SK-N-SH (cell line): ENCODE data around the gene PIP4K2B. TPM values are rescaled to one million over a fixed set of nuclear protein-coding genes. Genes with fewer than 3 reads are reported as not detected.
A peak's percentile ranks its signal among the peaks of the same experiment; 100 is the strongest.

Source experiments
- CTCF ChIA-PET: fragments of 300-600, 350-600 bp; formaldehyde crosslinking; extraction: SDS; loops from one replicate; lab custom pipeline; 2021; lab: Yijun Ruan, JAX
- POLR2A ChIA-PET: fragments of 350-600 bp; sonication (Branson Sonifier 250); formaldehyde crosslinking; extraction: SDS; loops from one replicate; lab custom pipeline; 2020; ENCODE audit warnings: antibody characterized with exemption, inconsistent platforms; lab: Yijun Ruan, JAX
- DNase-seq: peaks from one replicate; pipeline ENCODE4 v3.0.0; 2012
- H2AFZ ChIP-seq: fragments of 200-600 bp; sonication (generic); 2 replicates; pipeline ENCODE4 v1.8.1; 2016; ENCODE audit warnings: antibody characterized with exemption, mild to moderate bottlenecking, low read depth
- H3F3A ChIP-seq: fragments of 200-600 bp; sonication (generic); replicated peaks from 2 replicates; pipeline ENCODE3; 2016; ENCODE audit warnings: antibody characterized with exemption, mild to moderate bottlenecking; ENCODE audit not compliant: insufficient read depth
- H3K27ac ChIP-seq, 2 experiments: fragments of 200-500 bp in 1 of 2; fragments of 200-600 bp in 1 of 2; sonication (Bioruptor generic) in 1 of 2; sonication (generic), shearing (Covaris generic) in 1 of 2; 2 replicates each; pipeline versions ENCODE4 v1.5.1 to v1.6.1; 2014 to 2016; ENCODE audit warnings: low read depth in 2 of 2, inconsistent platforms in 1 of 2, low read length in 1 of 2, mild to moderate bottlenecking in 1 of 2, mixed read lengths in 1 of 2
- H3K27me3 ChIP-seq: fragments of 200-600 bp; sonication (generic), shearing (Covaris generic); 2 replicates; pipeline ENCODE4 v1.6.1; 2016; ENCODE audit warnings: mixed run types; ENCODE audit not compliant: insufficient read depth
- H3K36me3 ChIP-seq, 2 experiments: fragments of 200-500 bp in 1 of 2; fragments of 200-600 bp in 1 of 2; sonication (Bioruptor generic) in 1 of 2; sonication (generic) in 1 of 2; replicated peaks in 1 of 2; 2 replicates each; pipeline versions ENCODE3 to v1.5.1; 2014 to 2016; ENCODE audit warnings: low read length in 1 of 2, mild to moderate bottlenecking in 1 of 2; ENCODE audit not compliant: insufficient read depth in 2 of 2, control insufficient read depth in 1 of 2
- H3K4me1 ChIP-seq, 2 experiments: fragments of 200-500 bp in 1 of 2; fragments of 200-600 bp in 1 of 2; sonication (Bioruptor generic) in 1 of 2; sonication (generic), shearing (Covaris generic) in 1 of 2; 2 replicates each; pipeline versions ENCODE4 v1.5.1 to v1.6.1; 2014 to 2016; ENCODE audit warnings: low read depth in 1 of 2, low read length in 1 of 2, mixed run types in 1 of 2; ENCODE audit not compliant: insufficient read depth in 2 of 2, control insufficient read depth in 1 of 2
- H3K4me2 ChIP-seq: fragments of 200-600 bp; sonication (generic), shearing (Covaris generic); 2 replicates; pipeline ENCODE4 v1.6.1; 2017; ENCODE audit warnings: mixed run types
- H3K4me3 ChIP-seq, 2 experiments: fragments of 200-500 bp in 1 of 2; fragments of 200-600 bp in 1 of 2; sonication (Bioruptor generic) in 1 of 2; sonication (generic), shearing (Covaris generic) in 1 of 2; 2 replicates each; pipeline versions ENCODE4 v1.5.1 to v1.8.1; 2014 to 2016; ENCODE audit warnings: low read depth in 2 of 2, inconsistent platforms in 1 of 2, low read length in 1 of 2, mild to moderate bottlenecking in 1 of 2, mixed read lengths in 1 of 2, moderate library complexity in 1 of 2
- H3K79me2 ChIP-seq: fragments of 200-600 bp; sonication (generic); 2 replicates; pipeline ENCODE4 v1.8.1; 2017; ENCODE audit warnings: mild to moderate bottlenecking; ENCODE audit not compliant: insufficient read depth
- H3K9ac ChIP-seq: fragments of 200-600 bp; sonication (generic); 2 replicates; pipeline ENCODE4 v1.6.1; 2017; ENCODE audit warnings: mixed run types
- H3K9me2 ChIP-seq: fragments of 200-600 bp; sonication (generic); 2 replicates; pipeline ENCODE4 v1.6.1; 2017; ENCODE audit warnings: mixed run types
- H3K9me3 ChIP-seq: fragments of 200-600 bp; sonication (generic); 2 replicates; pipeline ENCODE4 v1.6.1; 2017; ENCODE audit warnings: mixed run types, mild to moderate bottlenecking, moderate library complexity
- H4K20me1 ChIP-seq: fragments of 200-600 bp; sonication (generic); 2 replicates; pipeline ENCODE4 v1.6.1; 2017; ENCODE audit warnings: mild to moderate bottlenecking, mixed run types; ENCODE audit not compliant: insufficient read depth
- CHD2 ChIP-seq: fragments of 150-350 bp; IDR thresholded peaks from 2 replicates; pipeline ENCODE4 v1.6.1; 2018; ENCODE audit warnings: low read length; ENCODE audit not compliant: partially characterized antibody
- ELF1 ChIP-seq: IDR thresholded peaks from 2 replicates; pipeline ENCODE4 v1.4.0; 2012
- EP300 ChIP-seq, 2 experiments: IDR thresholded peaks; 2 replicates each; pipeline versions ENCODE4 v1.4.0 to v1.6.1; 2012; ENCODE audit warnings: borderline replicate concordance in 1 of 2, low read depth in 1 of 2, low read length in 1 of 2
- FOSL2 ChIP-seq: IDR thresholded peaks from 2 replicates; pipeline ENCODE4 v1.4.0; 2012; ENCODE audit warnings: low read depth, mild to moderate bottlenecking, moderate library complexity, borderline replicate concordance
- FOXJ3 ChIP-seq: sonication (generic); formaldehyde crosslinking; IDR thresholded peaks from 2 replicates; pipeline ENCODE4 v1.5.1; 2020; ENCODE audit warnings: mild to moderate bottlenecking, missing genetic modification reagents
- GABPA ChIP-seq: IDR thresholded peaks from 2 replicates; pipeline ENCODE4 v1.4.0; 2012; ENCODE audit warnings: low read depth, mild to moderate bottlenecking
- GATA2 ChIP-seq: sonication (generic); formaldehyde crosslinking; IDR thresholded peaks from 2 replicates; pipeline ENCODE4 v1.5.0; 2020; ENCODE audit warnings: mild to moderate bottlenecking, missing genetic modification reagents
- MEF2A ChIP-seq: IDR thresholded peaks from 2 replicates; pipeline ENCODE4 v1.4.0; 2012; ENCODE audit warnings: low read depth, borderline replicate concordance
- MXI1 ChIP-seq: IDR thresholded peaks from 2 replicates; pipeline ENCODE4 v1.6.1; 2012; ENCODE audit warnings: mild to moderate bottlenecking, low read depth, low read length, improper control_type of control experiment
- NFIC ChIP-seq: IDR thresholded peaks from 2 replicates; pipeline ENCODE4 v1.4.0; 2012; ENCODE audit warnings: borderline replicate concordance
- NRF1 ChIP-seq: IDR thresholded peaks from 2 replicates; pipeline ENCODE4 v1.6.1; 2012; ENCODE audit warnings: low read depth, mild to moderate bottlenecking, low read length
- PBX3 ChIP-seq: IDR thresholded peaks from 2 replicates; pipeline ENCODE4; 2012
- POLR2AphosphoS5 ChIP-seq: IDR thresholded peaks from 2 replicates; pipeline ENCODE4 v1.6.1; 2012; ENCODE audit warnings: low read depth, low read length
- RAD21 ChIP-seq: IDR thresholded peaks from 2 replicates; pipeline ENCODE4 v1.6.1; 2012; ENCODE audit warnings: mild to moderate bottlenecking, low read length
- RCOR1 ChIP-seq: fragments of 150-350 bp; IDR thresholded peaks from 2 replicates; pipeline ENCODE4 v1.6.1; 2017; ENCODE audit warnings: antibody characterized with exemption, low read length
- REST ChIP-seq: IDR thresholded peaks from 2 replicates; pipeline ENCODE4 v1.6.1; 2012; ENCODE audit warnings: mild to moderate bottlenecking, low read depth, low read length, moderate library complexity
- RFX5 ChIP-seq: IDR thresholded peaks from 2 replicates; pipeline ENCODE4 v1.6.1; 2012; ENCODE audit warnings: mild to moderate bottlenecking, improper control_type of control experiment, low read length
- RXRA ChIP-seq: IDR thresholded peaks from 2 replicates; pipeline ENCODE4 v1.4.0; 2012; ENCODE audit warnings: low read depth, mild to moderate bottlenecking, borderline replicate concordance
- TCF12 ChIP-seq: IDR thresholded peaks from 2 replicates; pipeline ENCODE4 v1.4.0; 2012
- TEAD4 ChIP-seq: IDR thresholded peaks from 2 replicates; pipeline ENCODE4 v1.4.0; 2012; ENCODE audit warnings: mild to moderate bottlenecking, borderline replicate concordance; ENCODE audit not compliant: insufficient read depth
- USF1 ChIP-seq: IDR thresholded peaks from 2 replicates; pipeline ENCODE4 v1.4.0; 2012; ENCODE audit warnings: low read depth, borderline replicate concordance
- USF2 ChIP-seq: fragments of 150-350 bp; IDR thresholded peaks from 2 replicates; pipeline ENCODE4 v1.6.1; 2017; ENCODE audit warnings: antibody characterized with exemption, low read length, low read depth, borderline replicate concordance
- YY1 ChIP-seq: IDR thresholded peaks from 2 replicates; pipeline ENCODE4 v1.4.0; 2012; ENCODE audit warnings: low read depth, mild to moderate bottlenecking
- WGBS: methylation state at CpG from one replicate; pipeline ENCODE4 v1.1.6; 2017; ENCODE audit warnings: low lambda C conversion rate; 5-methylcytosine and 5-hydroxymethylcytosine counted together
- polyA plus RNA-seq, 3 experiments: library from polyadenylated mRNA; depleted of rRNA; stranded (reverse); fragments of >200 nt; gene quantifications; 2 replicates each; pipeline ENCODE4 v1.2.3, GENCODE V29; 2012

PIP4K2B gene
- polyA plus RNA-seq, 1 of the 3 experiments (the other 2 are of a cell fraction): 29.8 TPM

- no peak for TF ChIP-seq REST
- TF ChIP-seq FOSL2: no peak
- TF ChIP-seq NRF1: no peak
- no peak for TF ChIP-seq EP300 (IDR thresholded peaks at IDR 0.05; ENCODE audit: borderline replicate concordance in 1 of 2, low read depth in 1 of 2, low read length in 1 of 2)
- no peak for TF ChIP-seq TCF12
- TF ChIP-seq MEF2A: no peak
- no peak for TF ChIP-seq RAD21
- no peak for TF ChIP-seq TEAD4
- TF ChIP-seq USF1: no peak
Observed at GRCh38 chr17:38750044-38750311, 49.4 kb downstream of the PIP4K2B start (continued).

GRCh38 chr17:38749223-38750043, 49.9 kb downstream of the PIP4K2B start:
- Histone ChIP-seq H3K4me2 (peak overlapping the region; percentile 100), H3F3A (peaks cover 3% of the 10 kb centered on the region), H3K9me2 (no peaks in the 10 kb centered on the region), H3K9ac (peak overlapping the region; percentile 72), H3K4me3 (peak overlapping the region; percentile 91 to 93), H3K9me3 (no peaks in the 10 kb centered on the region), H4K20me1 (peaks cover 27% of the 10 kb centered on the region), H2AFZ (peak overlapping the region; percentile 61), H3K27ac (peak overlapping the region; percentile 63 to 98), H3K4me1 (peaks cover 5 to 39% of the 10 kb centered on the region in 2 experiments; a peak in 1 of 4 replicates), H3K79me2 (peaks cover 67% of the 10 kb centered on the region), H3K27me3 (no peaks in the 10 kb centered on the region), H3K36me3 (peaks cover under 1 to 5% of the 10 kb centered on the region in 2 experiments)
- peak; percentile 65 for DNase-seq
- ChIA-PET CTCF (interaction anchor here (0.6 to 1.8 kb wide), 4 partner anchors 14 to 73 kb away, joined by 3 to 11 read pairs (median 4); no protein-coding TSS in a partner anchor), POLR2A (interaction anchor here (0.6 to 1.9 kb wide), 3 partner anchors 25 to 101 kb away, joined by 3 to 6 read pairs (median 4); partner anchors contain the start of gene MLLT6)
- WGBS: 5% methylated on average over 11 of the region's 79 CpGs
- no peak for TF ChIP-seq FOXJ3
- peak; percentile 70; the same call in 1 of the 2 replicates for TF ChIP-seq YY1
- TF ChIP-seq GATA2 (CRISPR knock-in tag): no peak
- TF ChIP-seq MEF2A: no peak
- TF ChIP-seq ELF1: peak; percentile 55; the same call in 1 of the 2 replicates
- TF ChIP-seq USF2: no peak
- TF ChIP-seq NFIC: peak; percentile 72
- TF ChIP-seq RCOR1: peak; percentile 51; the same call in 1 of the 2 replicates
- peak; percentile 15 for TF ChIP-seq MXI1
- peak; percentile 89; the same call in 1 of the 2 replicates for TF ChIP-seq RXRA
- TF ChIP-seq USF1: peak; percentile 82; the same call in 1 of the 2 replicates
- no peak for TF ChIP-seq FOSL2
- TF ChIP-seq RFX5: no peak
- TF ChIP-seq CHD2: no peak
- TF ChIP-seq GABPA: peak; percentile 74
- TF ChIP-seq PBX3: peak; percentile 24; the same call in 1 of the 2 replicates
- peak; percentile 86 for TF ChIP-seq POLR2AphosphoS5
- TF ChIP-seq TEAD4: 0 out of 2 replicates have a peak, but pooled peaks have one; percentile 2
